Fibroblast of villous mesenchyme (primary cell): ENCODE measurements around the gene SERP1. TPM values are rescaled to one million over a fixed set of nuclear protein-coding genes. Genes with fewer than 3 reads are reported as not detected.

Experiments
- DNase-seq: peaks from one replicate; pipeline ENCODE4 v3.0.0-alpha.2; 2010; ENCODE audit warnings: low read depth
- H3K4me3 ChIP-seq: 2 replicates; pipeline ENCODE4 v1.5.1; 2011; ENCODE audit warnings: low read depth, mild to moderate bottlenecking, low read length
- CTCF ChIP-seq: IDR thresholded peaks from 2 replicates; pipeline ENCODE4 v1.5.1; 2012; ENCODE audit warnings: low read depth, mild to moderate bottlenecking, low read length; ENCODE audit not compliant: insufficient read depth
- total RNA-seq: library from RNA; depleted of rRNA; stranded (reverse); fragments of >200 nt; gene quantifications from 2 replicates; pipeline ENCODE4 v1.2.3, GENCODE V29; 2012

Gene SERP1
- total RNA-seq, 1 donor, result 151 TPM

GRCh38 chr3:150540297-150540696 is 6.0 kb downstream of the SERP1 start:
- H3K4me3 ChIP-seq, result no peak overlapping the region
- no peak for TF ChIP-seq CTCF
- DNase-seq, result no peak

- no peak for DNase-seq
- no peak for TF ChIP-seq CTCF
- no peak overlapping the region for H3K4me3 ChIP-seq
Observed at GRCh38 chr3:150538324-150539208, 7.7 kb downstream of the SERP1 start.

- H3K4me3 ChIP-seq, result no peak overlapping the region
- no peak for DNase-seq
- no peak for TF ChIP-seq CTCF
Observed at GRCh38 chr3:150535204-150535603, 11.1 kb downstream of the SERP1 start.

- no peak for DNase-seq
- no peak for TF ChIP-seq CTCF
- no peak overlapping the region for H3K4me3 ChIP-seq
Observed at GRCh38 chr3:150531775-150532174, 14.5 kb downstream of the SERP1 start.

GRCh38 chr3:150528354-150528797 is 17.9 kb downstream of the SERP1 start:
- DNase-seq, result peak; percentile 82

GRCh38 chr3:150527464-150528255 is 18.6 kb downstream of the SERP1 start:
- peak; percentile 22 for DNase-seq
- TF ChIP-seq CTCF, result no peak

More at GRCh38 chr3:150528354-150528797, 17.9 kb downstream of the SERP1 start:
- peak; percentile 34 for TF ChIP-seq CTCF
- H3K4me3 ChIP-seq, result no peak overlapping the region

More at GRCh38 chr3:150527464-150528255, 18.6 kb downstream of the SERP1 start:
- H3K4me3 ChIP-seq, result no peak overlapping the region
